SK-N-SH (cell line): Measurements from ENCODE around the gene ABLIM1. TPM values are rescaled to one million over a fixed set of nuclear protein-coding genes. Genes with fewer than 3 reads are reported as not detected.

Experiments used
- CTCF ChIA-PET: fragments of 300-600, 350-600 bp; formaldehyde crosslinking; extraction: SDS; loops from one replicate; lab custom pipeline; 2021; lab: Yijun Ruan, JAX
- POLR2A ChIA-PET: fragments of 350-600 bp; sonication (Branson Sonifier 250); formaldehyde crosslinking; extraction: SDS; loops from one replicate; lab custom pipeline; 2020; ENCODE audit warnings: antibody characterized with exemption, inconsistent platforms; lab: Yijun Ruan, JAX
- DNase-seq: peaks from one replicate; pipeline ENCODE4 v3.0.0; 2012
- H2AFZ ChIP-seq: fragments of 200-600 bp; sonication (generic); 2 replicates; pipeline ENCODE4 v1.8.1; 2016; ENCODE audit warnings: antibody characterized with exemption, mild to moderate bottlenecking, low read depth
- H3F3A ChIP-seq: fragments of 200-600 bp; sonication (generic); replicated peaks from 2 replicates; pipeline ENCODE3; 2016; ENCODE audit warnings: antibody characterized with exemption, mild to moderate bottlenecking; ENCODE audit not compliant: insufficient read depth
- H3K27ac ChIP-seq, 2 experiments: fragments of 200-500 bp in 1 of 2; fragments of 200-600 bp in 1 of 2; sonication (Bioruptor generic) in 1 of 2; sonication (generic), shearing (Covaris generic) in 1 of 2; 2 replicates each; pipeline versions ENCODE4 v1.5.1 to v1.6.1; 2014 to 2016; ENCODE audit warnings: low read depth in 2 of 2, inconsistent platforms in 1 of 2, low read length in 1 of 2, mild to moderate bottlenecking in 1 of 2, mixed read lengths in 1 of 2
- H3K27me3 ChIP-seq: fragments of 200-600 bp; sonication (generic), shearing (Covaris generic); 2 replicates; pipeline ENCODE4 v1.6.1; 2016; ENCODE audit warnings: mixed run types; ENCODE audit not compliant: insufficient read depth
- H3K36me3 ChIP-seq, 2 experiments: fragments of 200-500 bp in 1 of 2; fragments of 200-600 bp in 1 of 2; sonication (Bioruptor generic) in 1 of 2; sonication (generic) in 1 of 2; replicated peaks in 1 of 2; 2 replicates each; pipeline versions ENCODE3 to v1.5.1; 2014 to 2016; ENCODE audit warnings: low read length in 1 of 2, mild to moderate bottlenecking in 1 of 2; ENCODE audit not compliant: insufficient read depth in 2 of 2, control insufficient read depth in 1 of 2
- H3K4me1 ChIP-seq, 2 experiments: fragments of 200-500 bp in 1 of 2; fragments of 200-600 bp in 1 of 2; sonication (Bioruptor generic) in 1 of 2; sonication (generic), shearing (Covaris generic) in 1 of 2; 2 replicates each; pipeline versions ENCODE4 v1.5.1 to v1.6.1; 2014 to 2016; ENCODE audit warnings: low read depth in 1 of 2, low read length in 1 of 2, mixed run types in 1 of 2; ENCODE audit not compliant: insufficient read depth in 2 of 2, control insufficient read depth in 1 of 2
- H3K4me2 ChIP-seq: fragments of 200-600 bp; sonication (generic), shearing (Covaris generic); 2 replicates; pipeline ENCODE4 v1.6.1; 2017; ENCODE audit warnings: mixed run types
- H3K4me3 ChIP-seq, 2 experiments: fragments of 200-500 bp in 1 of 2; fragments of 200-600 bp in 1 of 2; sonication (Bioruptor generic) in 1 of 2; sonication (generic), shearing (Covaris generic) in 1 of 2; 2 replicates each; pipeline versions ENCODE4 v1.5.1 to v1.8.1; 2014 to 2016; ENCODE audit warnings: low read depth in 2 of 2, inconsistent platforms in 1 of 2, low read length in 1 of 2, mild to moderate bottlenecking in 1 of 2, mixed read lengths in 1 of 2, moderate library complexity in 1 of 2
- H3K79me2 ChIP-seq: fragments of 200-600 bp; sonication (generic); 2 replicates; pipeline ENCODE4 v1.8.1; 2017; ENCODE audit warnings: mild to moderate bottlenecking; ENCODE audit not compliant: insufficient read depth
- H3K9ac ChIP-seq: fragments of 200-600 bp; sonication (generic); 2 replicates; pipeline ENCODE4 v1.6.1; 2017; ENCODE audit warnings: mixed run types
- H3K9me2 ChIP-seq: fragments of 200-600 bp; sonication (generic); 2 replicates; pipeline ENCODE4 v1.6.1; 2017; ENCODE audit warnings: mixed run types
- H3K9me3 ChIP-seq: fragments of 200-600 bp; sonication (generic); 2 replicates; pipeline ENCODE4 v1.6.1; 2017; ENCODE audit warnings: mixed run types, mild to moderate bottlenecking, moderate library complexity
- H4K20me1 ChIP-seq: fragments of 200-600 bp; sonication (generic); 2 replicates; pipeline ENCODE4 v1.6.1; 2017; ENCODE audit warnings: mild to moderate bottlenecking, mixed run types; ENCODE audit not compliant: insufficient read depth
- EP300 ChIP-seq, 2 experiments: IDR thresholded peaks; 2 replicates each; pipeline versions ENCODE4 v1.4.0 to v1.6.1; 2012; ENCODE audit warnings: borderline replicate concordance in 1 of 2, low read depth in 1 of 2, low read length in 1 of 2
- EZH2phosphoT487 ChIP-seq: fragments of 200-600 bp; sonication (generic); IDR thresholded peaks from 2 replicates; pipeline ENCODE4 v1.6.1; 2017; ENCODE audit warnings: low read depth, mixed run types, mild to moderate bottlenecking, antibody characterized with exemption, moderate library complexity, borderline replicate concordance
- FOSL2 ChIP-seq: IDR thresholded peaks from 2 replicates; pipeline ENCODE4 v1.4.0; 2012; ENCODE audit warnings: low read depth, mild to moderate bottlenecking, moderate library complexity, borderline replicate concordance
- FOXM1 ChIP-seq: IDR thresholded peaks from 2 replicates; pipeline ENCODE4 v1.4.0; 2012; ENCODE audit warnings: low read depth, mild to moderate bottlenecking
- GATA2 ChIP-seq: sonication (generic); formaldehyde crosslinking; IDR thresholded peaks from 2 replicates; pipeline ENCODE4 v1.5.0; 2020; ENCODE audit warnings: mild to moderate bottlenecking, missing genetic modification reagents
- MXI1 ChIP-seq: IDR thresholded peaks from 2 replicates; pipeline ENCODE4 v1.6.1; 2012; ENCODE audit warnings: mild to moderate bottlenecking, low read depth, low read length, improper control_type of control experiment
- POLR2AphosphoS5 ChIP-seq: IDR thresholded peaks from 2 replicates; pipeline ENCODE4 v1.6.1; 2012; ENCODE audit warnings: low read depth, low read length
- RCOR1 ChIP-seq: fragments of 150-350 bp; IDR thresholded peaks from 2 replicates; pipeline ENCODE4 v1.6.1; 2017; ENCODE audit warnings: antibody characterized with exemption, low read length
- TAF1 ChIP-seq: IDR thresholded peaks from 2 replicates; pipeline ENCODE4 v1.6.1; 2012; ENCODE audit warnings: low read depth, mild to moderate bottlenecking, low read length, moderate library complexity, borderline replicate concordance
- TCF12 ChIP-seq: IDR thresholded peaks from 2 replicates; pipeline ENCODE4 v1.4.0; 2012
- TEAD4 ChIP-seq: IDR thresholded peaks from 2 replicates; pipeline ENCODE4 v1.4.0; 2012; ENCODE audit warnings: mild to moderate bottlenecking, borderline replicate concordance; ENCODE audit not compliant: insufficient read depth
- YY1 ChIP-seq: IDR thresholded peaks from 2 replicates; pipeline ENCODE4 v1.4.0; 2012; ENCODE audit warnings: low read depth, mild to moderate bottlenecking
- WGBS: methylation state at CpG from one replicate; pipeline ENCODE4 v1.1.6; 2017; ENCODE audit warnings: low lambda C conversion rate; 5-methylcytosine and 5-hydroxymethylcytosine counted together
- polyA plus RNA-seq, 3 experiments: library from polyadenylated mRNA; depleted of rRNA; stranded (reverse); fragments of >200 nt; gene quantifications; 2 replicates each; pipeline ENCODE4 v1.2.3, GENCODE V29; 2012
- TF ChIP-seq, protein P1 (sequence below): IDR thresholded peaks from 2 replicates; pipeline ENCODE4 v1.4.0; 2012; ENCODE audit warnings: low read depth
- TF ChIP-seq, protein P2 (sequence below): IDR thresholded peaks from 2 replicates; pipeline ENCODE4 v1.4.0; 2012; ENCODE audit warnings: low read depth, borderline replicate concordance
- TF ChIP-seq, protein P3 (sequence below): IDR thresholded peaks from 2 replicates; pipeline ENCODE4; 2012

The ABLIM1 gene
- polyA plus RNA-seq, 1 of the 3 experiments (the other 2 are of a cell fraction) = 16.1 TPM

DNA sequence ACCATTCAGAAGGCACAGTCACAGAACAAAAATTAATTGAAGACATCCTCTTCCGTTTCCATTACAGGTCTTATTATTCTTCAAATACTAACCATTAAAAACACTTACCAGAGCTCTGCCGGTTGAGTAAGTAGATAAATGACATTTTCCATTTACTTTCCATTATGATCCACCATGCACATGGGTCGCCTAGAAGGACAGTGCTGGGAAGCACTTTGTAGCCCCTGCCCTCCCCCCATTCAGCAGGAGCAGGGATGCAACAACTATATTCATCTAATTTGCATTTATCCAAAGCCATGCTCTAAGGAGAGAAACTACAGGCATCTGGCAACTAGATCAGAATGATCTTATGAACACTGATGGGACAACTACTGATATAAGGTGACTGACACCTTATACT lies 177.0 kb downstream of the ABLIM1 start (continued):
- TF ChIP-seq YY1 (no peak), FOSL2 (no peak), TEAD4 (no peak), GATA2 (no peak)

- no peak overlapping the region for H2AFZ ChIP-seq
- no peak overlapping the region for H3K27ac ChIP-seq
- H3K9me3 ChIP-seq = no peaks in the 10 kb centered on the region
- H4K20me1 ChIP-seq = no peaks in the 10 kb centered on the region
- no peak overlapping the region for H3K4me3 ChIP-seq
- CTCF ChIA-PET = interaction anchor here (1.7 to 5.3 kb wide), 3 partner anchors 9 to 176 kb away, joined by 7 to 42 read pairs (median 27); no protein-coding TSS in a partner anchor
- no peaks in the 10 kb centered on the region for H3K9me2 ChIP-seq
- H3K9ac ChIP-seq = no peak overlapping the region
- H3K27me3 ChIP-seq = no peaks in the 10 kb centered on the region
- TF ChIP-seq FOXM1 = no peak
- TF ChIP-seq RCOR1 = no peak
- TF ChIP-seq, all 33 proteins: peak for 0
- WGBS = 92% methylated on average over 1 of the region's 1 CpG
- H3K79me2 ChIP-seq = no peaks in the 10 kb centered on the region
- no peak for DNase-seq
- H3K4me2 ChIP-seq = no peak overlapping the region
- H3K4me1 ChIP-seq = peaks cover 0 to 29% of the 10 kb centered on the region in 2 experiments; a peak in 2 of 4 replicates
- peaks cover 0 to 4% of the 10 kb centered on the region in 2 experiments for H3K36me3 ChIP-seq
- POLR2A ChIA-PET = no interaction called here
- H3F3A ChIP-seq = no peaks in the 10 kb centered on the region
Observed at GRCh38 chr10:114479836-114480235, 178.2 kb downstream of the ABLIM1 start.

DNA sequence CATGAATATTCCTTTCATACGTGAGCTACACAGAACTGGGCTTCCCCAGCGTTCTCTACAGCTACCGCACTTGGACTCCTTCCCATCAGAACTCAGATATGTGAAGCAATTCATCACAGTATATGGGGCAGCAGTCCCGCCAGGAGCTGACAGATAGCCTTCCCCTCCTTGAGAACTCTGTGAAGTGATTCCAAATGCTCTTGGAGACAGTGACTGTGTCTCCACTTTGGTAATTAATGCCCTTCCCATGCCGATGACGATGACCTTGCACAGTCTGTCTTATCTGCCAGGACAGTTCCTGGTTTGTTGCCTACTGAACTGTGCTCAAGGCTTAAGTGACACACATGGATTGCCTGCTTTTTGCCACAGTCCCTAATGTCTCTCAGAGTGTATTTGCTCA lies 178.8 kb downstream of the ABLIM1 start:
- Histone ChIP-seq H2AFZ (no peak overlapping the region), H3K4me3 (no peak overlapping the region), H3K4me1 (peaks cover 0 to 29% of the 10 kb centered on the region in 2 experiments; a peak in 2 of 4 replicates), H3K9me2 (no peaks in the 10 kb centered on the region), H3K27ac (no peak overlapping the region), H3K9ac (no peak overlapping the region), H3F3A (no peaks in the 10 kb centered on the region), H3K79me2 (no peaks in the 10 kb centered on the region), H3K36me3 (peaks cover 0 to 3% of the 10 kb centered on the region in 2 experiments), H3K9me3 (no peaks in the 10 kb centered on the region), H3K27me3 (no peaks in the 10 kb centered on the region), H4K20me1 (no peaks in the 10 kb centered on the region), H3K4me2 (no peak overlapping the region)
- 56% methylated on average over 6 of the region's 6 CpGs for WGBS
- peak; percentile 27 for DNase-seq
- ChIA-PET CTCF (interaction anchor here (0.6 to 5.3 kb wide), 4 partner anchors 8 to 687 kb away, joined by 3 to 42 read pairs (median 17); no protein-coding TSS in a partner anchor), POLR2A (no interaction called here)
- peak; percentile 53; the same call in 1 of the 2 replicates for TF ChIP-seq MXI1
- TF ChIP-seq, protein P1, sequence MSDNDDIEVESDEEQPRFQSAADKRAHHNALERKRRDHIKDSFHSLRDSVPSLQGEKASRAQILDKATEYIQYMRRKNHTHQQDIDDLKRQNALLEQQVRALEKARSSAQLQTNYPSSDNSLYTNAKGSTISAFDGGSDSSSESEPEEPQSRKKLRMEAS = no peak

DNA sequence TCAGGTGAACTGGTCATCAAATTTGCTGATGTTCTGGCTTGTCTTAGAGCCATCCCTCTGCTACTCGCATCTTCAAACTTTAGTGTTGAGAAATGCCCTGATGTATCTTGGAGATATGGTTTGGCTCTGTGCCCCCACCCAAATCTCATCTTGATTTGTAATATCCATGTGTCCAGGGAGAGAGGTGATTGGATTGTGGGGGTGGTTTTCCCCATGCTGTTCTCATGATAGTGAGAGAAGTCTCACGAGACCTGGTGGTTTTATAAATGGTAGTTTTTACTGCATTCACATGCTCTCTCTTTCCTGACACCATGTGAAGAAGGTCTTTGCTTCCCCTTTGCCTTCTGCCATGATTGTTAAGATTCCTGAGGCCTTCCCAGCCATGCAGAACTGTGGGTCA lies 179.8 kb downstream of the ABLIM1 start:
- Histone ChIP-seq H3K27ac (no peak overlapping the region), H3K4me2 (no peak overlapping the region), H3K9ac (no peak overlapping the region), H3K4me3 (no peak overlapping the region), H3K9me2 (no peaks in the 10 kb centered on the region), H2AFZ (no peak overlapping the region), H3K9me3 (no peaks in the 10 kb centered on the region), H3K79me2 (no peaks in the 10 kb centered on the region), H3K36me3 (peaks cover 0 to 3% of the 10 kb centered on the region in 2 experiments), H4K20me1 (no peaks in the 10 kb centered on the region), H3K4me1 (peaks cover 0 to 29% of the 10 kb centered on the region in 2 experiments; a peak in 2 of 4 replicates), H3K27me3 (no peaks in the 10 kb centered on the region), H3F3A (no peaks in the 10 kb centered on the region)
- no peak for DNase-seq
- 100% methylated on average over 2 of the region's 2 CpGs for WGBS
- CTCF ChIA-PET = interaction anchor here (0.7 to 2.1 kb wide), 4 partner anchors 9 to 174 kb away, joined by 5 to 8 read pairs (median 6); no protein-coding TSS in a partner anchor
- POLR2A ChIA-PET = no interaction called here
- TF ChIP-seq POLR2AphosphoS5 = no peak
- no peak for TF ChIP-seq RCOR1
- TF ChIP-seq TCF12 = no peak
- TF ChIP-seq EZH2phosphoT487 = no peak
- TF ChIP-seq, protein P1 = no peak
- TF ChIP-seq, protein P2, sequence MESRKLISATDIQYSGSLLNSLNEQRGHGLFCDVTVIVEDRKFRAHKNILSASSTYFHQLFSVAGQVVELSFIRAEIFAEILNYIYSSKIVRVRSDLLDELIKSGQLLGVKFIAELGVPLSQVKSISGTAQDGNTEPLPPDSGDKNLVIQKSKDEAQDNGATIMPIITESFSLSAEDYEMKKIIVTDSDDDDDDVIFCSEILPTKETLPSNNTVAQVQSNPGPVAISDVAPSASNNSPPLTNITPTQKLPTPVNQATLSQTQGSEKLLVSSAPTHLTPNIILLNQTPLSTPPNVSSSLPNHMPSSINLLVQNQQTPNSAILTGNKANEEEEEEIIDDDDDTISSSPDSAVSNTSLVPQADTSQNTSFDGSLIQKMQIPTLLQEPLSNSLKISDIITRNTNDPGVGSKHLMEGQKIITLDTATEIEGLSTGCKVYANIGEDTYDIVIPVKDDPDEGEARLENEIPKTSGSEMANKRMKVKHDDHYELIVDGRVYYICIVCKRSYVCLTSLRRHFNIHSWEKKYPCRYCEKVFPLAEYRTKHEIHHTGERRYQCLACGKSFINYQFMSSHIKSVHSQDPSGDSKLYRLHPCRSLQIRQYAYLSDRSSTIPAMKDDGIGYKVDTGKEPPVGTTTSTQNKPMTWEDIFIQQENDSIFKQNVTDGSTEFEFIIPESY = no peak
- no peak for TF ChIP-seq YY1
- TF ChIP-seq, protein P3, sequence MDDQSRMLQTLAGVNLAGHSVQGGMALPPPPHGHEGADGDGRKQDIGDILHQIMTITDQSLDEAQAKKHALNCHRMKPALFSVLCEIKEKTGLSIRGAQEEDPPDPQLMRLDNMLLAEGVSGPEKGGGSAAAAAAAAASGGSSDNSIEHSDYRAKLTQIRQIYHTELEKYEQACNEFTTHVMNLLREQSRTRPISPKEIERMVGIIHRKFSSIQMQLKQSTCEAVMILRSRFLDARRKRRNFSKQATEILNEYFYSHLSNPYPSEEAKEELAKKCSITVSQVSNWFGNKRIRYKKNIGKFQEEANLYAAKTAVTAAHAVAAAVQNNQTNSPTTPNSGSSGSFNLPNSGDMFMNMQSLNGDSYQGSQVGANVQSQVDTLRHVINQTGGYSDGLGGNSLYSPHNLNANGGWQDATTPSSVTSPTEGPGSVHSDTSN = no peak
- no peak for TF ChIP-seq EP300 (IDR thresholded peaks at IDR 0.05; ENCODE audit: borderline replicate concordance in 1 of 2, low read depth in 1 of 2, low read length in 1 of 2)
- TF ChIP-seq TAF1 = no peak
